AG04449 (cell line): ENCODE data around the gene CACNB3.
A peak's percentile ranks its signal among the peaks of the same experiment; 100 is the strongest.
"Not testable (repeated sequence)": the region's sequence is repeated elsewhere in the genome, so short reads cannot be mapped to it uniquely, and the experiment has no call there.

ENCODE experiments used
- CTCF ChIA-PET: fragments of 350-600 bp; formaldehyde crosslinking; extraction: SDS; loops from one replicate; lab custom pipeline; 2021; ENCODE audit warnings: antibody characterized with exemption; lab: Yijun Ruan, JAX
- POLR2A ChIA-PET: fragments of 400-600, 350-600 bp; formaldehyde crosslinking; extraction: SDS; loops from one replicate; lab custom pipeline; 2020; ENCODE audit warnings: antibody characterized with exemption, inconsistent platforms; lab: Yijun Ruan, JAX
- DNase-seq: peaks from one replicate; pipeline ENCODE4 v3.0.0-alpha.2; 2010; ENCODE audit warnings: low read depth, low spot score
- H3K4me3 ChIP-seq: 2 replicates; pipeline ENCODE4 v1.5.1; 2011; ENCODE audit warnings: low read depth, mild to moderate bottlenecking, control low read depth, low read length
- CTCF ChIP-seq: IDR thresholded peaks from one replicate; pipeline ENCODE4 v1.5.1; 2011; ENCODE audit warnings: mild to moderate bottlenecking, moderate library complexity, low read length, control low read depth, inconsistent platforms; ENCODE audit not compliant: insufficient read depth; ENCODE audit errors: missing control alignments

Gene CACNB3

GRCh38 chr12:48851883-48852733, 33.8 kb downstream of the CACNB3 start, which contains the start of gene DDX23:
TSS of gene DDX23 (minus strand) at chr12:48852163. CDS start at chr12:48845782, 6,381 bp downstream.
- no peak for TF ChIP-seq CTCF
- ChIA-PET POLR2A (interaction anchor here (1.0 to 2.9 kb wide), 3 partner anchors 13 to 73 kb away, joined by 4 to 16 read pairs (median 5); partner anchors contain the start of genes FKBP11 and RND1), CTCF (interaction anchor here (0.7 to 27.6 kb wide), 40 partner anchors 10 to 163 kb away, joined by 3 to 852 read pairs (median 10); partner anchors contain the start of genes CACNB3, FKBP11, RND1 and WNT1)
- DNase-seq, result peak; percentile 83
- H3K4me3 ChIP-seq, result peak within 1 kb of the TSS; percentile 97

GRCh38 chr12:48852734-48853688, 34.7 kb downstream of the CACNB3 start:
- H3K4me3 ChIP-seq, result peak overlapping the region; percentile 55
- peak; percentile 71 for TF ChIP-seq CTCF
- peak; percentile 45 for DNase-seq
- CTCF ChIA-PET, result interaction anchor here (0.6 to 27.6 kb wide), 49 partner anchors 9 to 170 kb away, joined by 3 to 852 read pairs (median 9); partner anchors contain the start of genes ARF3, CACNB3, FKBP11 and RND1
- POLR2A ChIA-PET, result interaction anchor here (1.1 to 2.9 kb wide), 2 partner anchors 13 to 73 kb away, joined by 4 to 16 read pairs; partner anchors contain the start of genes FKBP11 and RND1

GRCh38 chr12:48854488-48854887, 36.2 kb downstream of the CACNB3 start:
- ChIA-PET CTCF (interaction anchor here (1.0 to 27.6 kb wide), 18 partner anchors 9 to 159 kb away, joined by 3 to 852 read pairs (median 18); partner anchors contain the start of genes RND1 and WNT1), POLR2A (interaction anchor here (2.9 kb wide), 1 partner anchor 11 kb away, joined by 16 read pairs; the partner anchor contains the start of gene RND1)
- no peak for DNase-seq
- no peak for TF ChIP-seq CTCF
- H3K4me3 ChIP-seq, result no peak overlapping the region

- DNase-seq, POLR2A ChIA-PET, H3K4me3 ChIP-seq: not testable (repeated sequence)
- CTCF ChIA-PET, result interaction anchor here (1.0 to 27.6 kb wide), 13 partner anchors 8 to 140 kb away, joined by 3 to 852 read pairs (median 24); partner anchors contain the start of genes RND1 and WNT1
Measured at GRCh38 chr12:48854932-48855331, 36.6 kb downstream of the CACNB3 start.

GRCh38 chr12:48856379-48856778, 38.1 kb downstream of the CACNB3 start:
- TF ChIP-seq CTCF, result no peak
- ChIA-PET POLR2A (interaction anchor here (0.6 kb wide), 1 partner anchor 16 kb away, joined by 3 read pairs; no protein-coding TSS in a partner anchor), CTCF (interaction anchor here (0.7 to 27.6 kb wide), 12 partner anchors 9 to 132 kb away, joined by 3 to 852 read pairs (median 7); partner anchors contain the start of genes RND1 and WNT1)
- H3K4me3 ChIP-seq, result no peak overlapping the region
- DNase-seq, result no peak
